Liver (tissue), 9 donors: ENCODE results near the gene NPL. TPM values are rescaled to one million over a fixed set of nuclear protein-coding genes. Genes with fewer than 3 reads are reported as not detected.

Source experiments
- DNase-seq: peaks from one replicate; pipeline ENCODE4 v3.0.0-alpha.2; 2017; ENCODE audit warnings: low spot score
- H3K27ac ChIP-seq, 2 donors: one replicate each; pipeline ENCODE4 v1.7.0; 2013; ENCODE audit warnings: inconsistent platforms in 2 of 2, low read length in 2 of 2, control low read depth in 1 of 2, low read depth in 1 of 2, mild to moderate bottlenecking in 1 of 2
- H3K27me3 ChIP-seq, 4 donors: one replicate each; pipeline versions ENCODE4 v1.6.1 to v1.7.0; 2013; ENCODE audit warnings: low read length in 3 of 4, inconsistent platforms in 1 of 4, mild to moderate bottlenecking in 1 of 4, moderate library complexity in 1 of 4; ENCODE audit not compliant: control insufficient read depth in 4 of 4, insufficient read depth in 4 of 4
- H3K36me3 ChIP-seq, 4 donors: one replicate each; pipeline versions ENCODE4 v1.6.1 to v1.7.0; 2013; ENCODE audit warnings: low read length in 3 of 4, mild to moderate bottlenecking in 3 of 4, low read depth in 1 of 4, moderate library complexity in 1 of 4; ENCODE audit not compliant: control insufficient read depth in 4 of 4, insufficient read depth in 3 of 4
- H3K4me1 ChIP-seq, 4 donors: one replicate each; pipeline versions ENCODE4 v1.6.1 to v1.7.0; 2013; ENCODE audit warnings: low read length in 3 of 4, mild to moderate bottlenecking in 3 of 4, moderate library complexity in 1 of 4; ENCODE audit not compliant: control insufficient read depth in 4 of 4, insufficient read depth in 4 of 4
- H3K4me3 ChIP-seq, 3 donors: one replicate each; pipeline versions ENCODE4 v1.6.1 to v1.7.0; 2013; ENCODE audit warnings: low read length in 3 of 3, control low read depth in 1 of 3, low read depth in 1 of 3, mild to moderate bottlenecking in 1 of 3
- H3K9ac ChIP-seq, 2 donors: one replicate each; pipeline ENCODE4 v1.7.0; 2013; ENCODE audit warnings: low read length in 2 of 2, mild to moderate bottlenecking in 2 of 2, moderate library complexity in 2 of 2, control low read depth in 1 of 2, low read depth in 1 of 2
- H3K9me3 ChIP-seq, 4 donors: one replicate each; pipeline versions ENCODE4 v1.6.1 to v1.7.0; 2013; ENCODE audit warnings: low read length in 3 of 4; ENCODE audit not compliant: control insufficient read depth in 4 of 4
- EGR1 ChIP-seq, 2 donors: IDR thresholded peaks; 2 replicates each; pipeline ENCODE4 v1.6.1; 2016 to 2018; ENCODE audit warnings: antibody characterized with exemption in 2 of 2, low read depth in 2 of 2
- FOXA1 ChIP-seq: IDR thresholded peaks from 2 replicates; pipeline ENCODE4 v1.6.1; 2016; ENCODE audit warnings: antibody characterized with exemption
- FOXA2 ChIP-seq: IDR thresholded peaks from 2 replicates; pipeline ENCODE4 v1.6.1; 2016; ENCODE audit warnings: antibody characterized with exemption
- GABPA ChIP-seq, 2 donors: IDR thresholded peaks in 1 of 2; conservative IDR thresholded peaks in 1 of 2; 2 replicates each; pipeline ENCODE4 v1.6.1; 2016; ENCODE audit warnings: antibody characterized with exemption in 2 of 2, mild to moderate bottlenecking in 1 of 2, moderate library complexity in 1 of 2
- HNF4A ChIP-seq, 2 donors: conservative IDR thresholded peaks; 2 replicates each; pipeline ENCODE4 v1.6.1; 2016; ENCODE audit warnings: antibody characterized with exemption in 2 of 2, mild to moderate bottlenecking in 2 of 2
- HNF4G ChIP-seq: IDR thresholded peaks from 2 replicates; pipeline ENCODE4 v1.6.1; 2016; ENCODE audit warnings: antibody characterized with exemption
- JUND ChIP-seq, 2 donors: IDR thresholded peaks; 2 replicates each; pipeline ENCODE4 v1.6.1; 2016; ENCODE audit warnings: antibody characterized with exemption in 2 of 2
- NR2F2 ChIP-seq: IDR thresholded peaks from 2 replicates; pipeline ENCODE4 v1.6.1; 2016; ENCODE audit warnings: antibody characterized with exemption
- RXRA ChIP-seq, 2 donors: IDR thresholded peaks; 2 replicates each; pipeline ENCODE4 v1.6.1; 2017 to 2018; ENCODE audit warnings: antibody characterized with exemption in 2 of 2, mild to moderate bottlenecking in 1 of 2
- SP1 ChIP-seq: IDR thresholded peaks from 2 replicates; pipeline ENCODE4 v1.6.1; 2018; ENCODE audit warnings: antibody characterized with exemption, mild to moderate bottlenecking
- TAF1 ChIP-seq: conservative IDR thresholded peaks from 2 replicates; pipeline ENCODE4 v1.6.1; 2016; ENCODE audit warnings: antibody characterized with exemption, mild to moderate bottlenecking
- YY1 ChIP-seq: IDR thresholded peaks from 2 replicates; pipeline ENCODE4 v1.6.1; 2016; ENCODE audit warnings: antibody characterized with exemption, mild to moderate bottlenecking
- WGBS: extraction: QIAGEN DNeasy Blood & Tissue Kit; methylation state at CpG from one replicate; pipeline ENCODE4 v1.1.7; 2013; 5-methylcytosine and 5-hydroxymethylcytosine counted together
- polyA plus RNA-seq, 2 donors: library from polyadenylated mRNA; stranded (reverse) in 1 of 2; unstranded in 1 of 2; fragments of 200-250 nt in 1 of 2; fragments of >200 nt in 1 of 2; fragmentation: Nextera tagmentation in 1 of 2; extraction: Ambion mirVana in 1 of 2; gene quantifications; one replicate each; pipeline versions ENCODE4 v1.2.1 to v1.2.3, GENCODE V29; 2013 to 2015
- total RNA-seq, 2 donors: library from RNA; depleted of rRNA; stranded (reverse); fragments of >200 nt; gene quantifications; one replicate each; pipeline ENCODE4 v1.2.3, GENCODE V29; 2014
- TF ChIP-seq, protein P1 (sequence below): IDR thresholded peaks from 2 replicates; pipeline ENCODE4 v1.6.1; 2016; ENCODE audit warnings: antibody characterized with exemption
- TF ChIP-seq, protein P2 (sequence below): IDR thresholded peaks from 2 replicates; pipeline ENCODE4 v1.6.1; 2016; ENCODE audit warnings: antibody characterized with exemption, mild to moderate bottlenecking
- TF ChIP-seq, protein P3 (sequence below): fragments of 150-350 bp; IDR thresholded peaks from 2 replicates; pipeline ENCODE4 v1.5.1; 2017; ENCODE audit warnings: improper control_type of control experiment, low read depth, low read length; ENCODE audit not compliant: missing input control
- TF ChIP-seq, protein P4 (sequence below): IDR thresholded peaks from 2 replicates; pipeline ENCODE4 v1.6.1; 2016; ENCODE audit warnings: antibody characterized with exemption
- TF ChIP-seq, protein P5 (sequence below): IDR thresholded peaks from 2 replicates; pipeline ENCODE4 v1.6.1; 2016; ENCODE audit warnings: antibody characterized with exemption
- donor health status: healthy.
- donor health status: healthy.
- donor health status: healthy.
- donor health status: healthy.
- donor health status: healthy.

Gene NPL
- total and polyA plus RNA-seq, 4 donors, result 8.5 to 47.3 (median 15.9) TPM

DNA sequence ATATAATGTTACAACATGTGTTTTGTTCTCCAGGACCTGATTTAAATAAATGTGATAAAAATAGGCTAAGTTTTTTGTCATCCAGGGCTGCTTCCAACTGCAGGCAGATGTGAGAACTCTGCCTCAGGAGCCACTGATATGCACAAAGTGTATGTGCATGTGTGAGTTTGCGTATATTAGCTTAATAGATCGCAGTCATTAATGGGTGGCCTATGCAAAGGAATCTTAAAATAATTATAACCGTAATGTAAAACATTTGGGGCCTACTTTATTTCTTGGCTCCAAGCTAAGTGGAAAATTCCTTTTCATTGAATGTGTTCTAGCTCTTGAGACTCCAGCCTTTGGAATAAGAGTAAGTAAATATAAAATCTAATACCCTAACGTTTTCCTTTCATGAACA, 66.3 kb downstream of the NPL start:
- Histone ChIP-seq H3K9me3 (no peaks in the 10 kb centered on the region), H3K4me1 (peaks cover 0 to 5% (median 0%) of the 10 kb centered on the region in 4 donors), H3K9ac (no peak overlapping the region), H3K27me3 (no peaks in the 10 kb centered on the region), H3K36me3 (peaks cover 12 to 96% (median 87%) of the 10 kb centered on the region in 4 donors), H3K4me3 (no peak overlapping the region), H3K27ac (no peak overlapping the region)
- 79% methylated on average over 4 of the region's 4 CpGs for WGBS
- TF ChIP-seq HNF4A (conservative IDR thresholded peaks at IDR 0.05) (no peak), FOXA2 (no peak)
- TF ChIP-seq, protein P1, sequence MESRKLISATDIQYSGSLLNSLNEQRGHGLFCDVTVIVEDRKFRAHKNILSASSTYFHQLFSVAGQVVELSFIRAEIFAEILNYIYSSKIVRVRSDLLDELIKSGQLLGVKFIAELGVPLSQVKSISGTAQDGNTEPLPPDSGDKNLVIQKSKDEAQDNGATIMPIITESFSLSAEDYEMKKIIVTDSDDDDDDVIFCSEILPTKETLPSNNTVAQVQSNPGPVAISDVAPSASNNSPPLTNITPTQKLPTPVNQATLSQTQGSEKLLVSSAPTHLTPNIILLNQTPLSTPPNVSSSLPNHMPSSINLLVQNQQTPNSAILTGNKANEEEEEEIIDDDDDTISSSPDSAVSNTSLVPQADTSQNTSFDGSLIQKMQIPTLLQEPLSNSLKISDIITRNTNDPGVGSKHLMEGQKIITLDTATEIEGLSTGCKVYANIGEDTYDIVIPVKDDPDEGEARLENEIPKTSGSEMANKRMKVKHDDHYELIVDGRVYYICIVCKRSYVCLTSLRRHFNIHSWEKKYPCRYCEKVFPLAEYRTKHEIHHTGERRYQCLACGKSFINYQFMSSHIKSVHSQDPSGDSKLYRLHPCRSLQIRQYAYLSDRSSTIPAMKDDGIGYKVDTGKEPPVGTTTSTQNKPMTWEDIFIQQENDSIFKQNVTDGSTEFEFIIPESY, result no peak
- no peak for DNase-seq

DNA sequence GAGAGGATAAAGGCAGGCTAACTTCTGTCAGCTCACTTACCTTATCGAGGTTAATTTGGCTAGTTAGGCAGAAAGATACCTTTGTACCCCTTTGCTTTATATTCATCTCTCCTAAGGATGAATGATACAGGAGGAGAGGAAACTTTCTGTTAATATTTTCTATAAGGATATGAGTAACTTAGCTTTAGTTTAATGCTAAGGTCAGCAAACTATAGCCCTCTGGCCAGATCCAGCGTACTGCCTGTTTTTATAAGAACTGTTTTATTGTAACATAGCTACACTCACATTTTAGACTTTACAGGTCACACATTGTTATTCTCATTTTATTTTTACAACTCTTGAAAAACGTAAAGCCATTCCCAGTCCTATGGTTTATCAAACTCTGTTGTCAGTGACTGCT, 67.6 kb downstream of the NPL start:
- Histone ChIP-seq H3K4me1 (peaks cover 0 to 5% (median 0%) of the 10 kb centered on the region in 4 donors), H3K36me3 (peaks cover 9 to 95% (median 91%) of the 10 kb centered on the region in 4 donors), H3K9ac (no peak overlapping the region), H3K9me3 (no peaks in the 10 kb centered on the region), H3K27me3 (no peaks in the 10 kb centered on the region), H3K27ac (no peak overlapping the region), H3K4me3 (no peak overlapping the region)
- 96% methylated on average over 3 of the region's 3 CpGs for WGBS
- no peak for DNase-seq
- TF ChIP-seq SP1 (no peak), NR2F2 (no peak), GABPA (IDR thresholded peaks at IDR 0.05 in 1 of 2, conservative IDR thresholded peaks at IDR 0.05 in 1 of 2) (no peak), HNF4G (no peak), FOXA1 (no peak), JUND (IDR thresholded peaks at IDR 0.05) (no peak), TAF1 (no peak), EGR1 (IDR thresholded peaks at IDR 0.05; ENCODE audit: low read depth in 2 of 2) (no peak), RXRA (IDR thresholded peaks at IDR 0.05) (no peak), HNF4A (conservative IDR thresholded peaks at IDR 0.05) (no peak), FOXA2 (no peak), YY1 (no peak)
- TF ChIP-seq, protein P2, sequence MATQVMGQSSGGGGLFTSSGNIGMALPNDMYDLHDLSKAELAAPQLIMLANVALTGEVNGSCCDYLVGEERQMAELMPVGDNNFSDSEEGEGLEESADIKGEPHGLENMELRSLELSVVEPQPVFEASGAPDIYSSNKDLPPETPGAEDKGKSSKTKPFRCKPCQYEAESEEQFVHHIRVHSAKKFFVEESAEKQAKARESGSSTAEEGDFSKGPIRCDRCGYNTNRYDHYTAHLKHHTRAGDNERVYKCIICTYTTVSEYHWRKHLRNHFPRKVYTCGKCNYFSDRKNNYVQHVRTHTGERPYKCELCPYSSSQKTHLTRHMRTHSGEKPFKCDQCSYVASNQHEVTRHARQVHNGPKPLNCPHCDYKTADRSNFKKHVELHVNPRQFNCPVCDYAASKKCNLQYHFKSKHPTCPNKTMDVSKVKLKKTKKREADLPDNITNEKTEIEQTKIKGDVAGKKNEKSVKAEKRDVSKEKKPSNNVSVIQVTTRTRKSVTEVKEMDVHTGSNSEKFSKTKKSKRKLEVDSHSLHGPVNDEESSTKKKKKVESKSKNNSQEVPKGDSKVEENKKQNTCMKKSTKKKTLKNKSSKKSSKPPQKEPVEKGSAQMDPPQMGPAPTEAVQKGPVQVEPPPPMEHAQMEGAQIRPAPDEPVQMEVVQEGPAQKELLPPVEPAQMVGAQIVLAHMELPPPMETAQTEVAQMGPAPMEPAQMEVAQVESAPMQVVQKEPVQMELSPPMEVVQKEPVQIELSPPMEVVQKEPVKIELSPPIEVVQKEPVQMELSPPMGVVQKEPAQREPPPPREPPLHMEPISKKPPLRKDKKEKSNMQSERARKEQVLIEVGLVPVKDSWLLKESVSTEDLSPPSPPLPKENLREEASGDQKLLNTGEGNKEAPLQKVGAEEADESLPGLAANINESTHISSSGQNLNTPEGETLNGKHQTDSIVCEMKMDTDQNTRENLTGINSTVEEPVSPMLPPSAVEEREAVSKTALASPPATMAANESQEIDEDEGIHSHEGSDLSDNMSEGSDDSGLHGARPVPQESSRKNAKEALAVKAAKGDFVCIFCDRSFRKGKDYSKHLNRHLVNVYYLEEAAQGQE, result no peak
- TF ChIP-seq, protein P3, sequence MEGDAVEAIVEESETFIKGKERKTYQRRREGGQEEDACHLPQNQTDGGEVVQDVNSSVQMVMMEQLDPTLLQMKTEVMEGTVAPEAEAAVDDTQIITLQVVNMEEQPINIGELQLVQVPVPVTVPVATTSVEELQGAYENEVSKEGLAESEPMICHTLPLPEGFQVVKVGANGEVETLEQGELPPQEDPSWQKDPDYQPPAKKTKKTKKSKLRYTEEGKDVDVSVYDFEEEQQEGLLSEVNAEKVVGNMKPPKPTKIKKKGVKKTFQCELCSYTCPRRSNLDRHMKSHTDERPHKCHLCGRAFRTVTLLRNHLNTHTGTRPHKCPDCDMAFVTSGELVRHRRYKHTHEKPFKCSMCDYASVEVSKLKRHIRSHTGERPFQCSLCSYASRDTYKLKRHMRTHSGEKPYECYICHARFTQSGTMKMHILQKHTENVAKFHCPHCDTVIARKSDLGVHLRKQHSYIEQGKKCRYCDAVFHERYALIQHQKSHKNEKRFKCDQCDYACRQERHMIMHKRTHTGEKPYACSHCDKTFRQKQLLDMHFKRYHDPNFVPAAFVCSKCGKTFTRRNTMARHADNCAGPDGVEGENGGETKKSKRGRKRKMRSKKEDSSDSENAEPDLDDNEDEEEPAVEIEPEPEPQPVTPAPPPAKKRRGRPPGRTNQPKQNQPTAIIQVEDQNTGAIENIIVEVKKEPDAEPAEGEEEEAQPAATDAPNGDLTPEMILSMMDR, result no peak
- TF ChIP-seq, protein P4, sequence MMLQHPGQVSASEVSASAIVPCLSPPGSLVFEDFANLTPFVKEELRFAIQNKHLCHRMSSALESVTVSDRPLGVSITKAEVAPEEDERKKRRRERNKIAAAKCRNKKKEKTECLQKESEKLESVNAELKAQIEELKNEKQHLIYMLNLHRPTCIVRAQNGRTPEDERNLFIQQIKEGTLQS, result no peak
- TF ChIP-seq, protein P5, sequence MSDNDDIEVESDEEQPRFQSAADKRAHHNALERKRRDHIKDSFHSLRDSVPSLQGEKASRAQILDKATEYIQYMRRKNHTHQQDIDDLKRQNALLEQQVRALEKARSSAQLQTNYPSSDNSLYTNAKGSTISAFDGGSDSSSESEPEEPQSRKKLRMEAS, result no peak
- TF ChIP-seq, protein P1, result no peak
